ENCODE data around the gene STYXL1.

- TF ChIP-seq CTCF (conservative IDR thresholded peaks at IDR 0.05 in 1 of 2, IDR thresholded peaks at IDR 0.05 in 1 of 2; ENCODE audit: low read depth in 1 of 2, low read length in 2 of 2): no peak
- TF ChIP-seq EZH2 (IDR thresholded peaks at IDR 0.05; ENCODE audit: low read length, missing control alignments): no peak
These were observed 26.6 kb upstream of the STYXL1 start for GRCh38 chr7:76074306-76074971.

Data from fibroblast of lung (primary cell).